Measurements from ENCODE around the gene CDH20. TPM values are rescaled to one million over a fixed set of nuclear protein-coding genes. Genes with fewer than 3 reads are reported as not detected.

CDH20 gene
- total RNA-seq, 1 experiment from 2014 or later = not detected

GRCh38 chr18:61334491-61334850, 1.2 kb downstream of the CDH20 start:
- H3K79me2 ChIP-seq (ENCODE audit: low read length) = no peaks in the 10 kb centered on the region
- DNase-seq (no peak), ATAC-seq (no peak)
- H3K27me3 ChIP-seq (ENCODE audit: low read length) = peaks cover 28% of the 10 kb centered on the region
- BruUV-seq (replicated peaks) = no TSS peak
- H2AFZ ChIP-seq (ENCODE audit: low read length) = no peak overlapping the region
- H3K4me3 ChIP-seq (ENCODE audit: low read length) = no peak overlapping the region
- H3K9me2 ChIP-seq (replicated peaks; ENCODE audit: low read length) = no peaks in the 10 kb centered on the region
- no peak overlapping the region for H3K9ac ChIP-seq (ENCODE audit: low read length)
- H3K27ac ChIP-seq (ENCODE audit: low read length) = no peak overlapping the region
- no peak overlapping the region for H3K4me2 ChIP-seq (ENCODE audit: low read length)
- H3F3A ChIP-seq (ENCODE audit: low read length, unreplicated experiment) = no peaks in the 10 kb centered on the region
- no peaks in the 10 kb centered on the region for H3K36me3 ChIP-seq (ENCODE audit: low read depth, low read length)
- no peaks in the 10 kb centered on the region for H4K20me1 ChIP-seq (ENCODE audit: low read length)
- intact Hi-C loops (cut with micrococcal nuclease) = no loop called here
- ChIA-PET POLR2A (ENCODE audit: unreplicated experiment) (no interaction called here), CTCF (no interaction called here)
- TF ChIP-seq EZH2 (IDR thresholded peaks at IDR 0.05; ENCODE audit: low read length, unreplicated experiment) (no peak), EZH2phosphoT487 (IDR thresholded peaks at IDR 0.05; ENCODE audit: borderline replicate concordance, low read length) (no peak)
- TF ChIP-seq, protein P1, sequence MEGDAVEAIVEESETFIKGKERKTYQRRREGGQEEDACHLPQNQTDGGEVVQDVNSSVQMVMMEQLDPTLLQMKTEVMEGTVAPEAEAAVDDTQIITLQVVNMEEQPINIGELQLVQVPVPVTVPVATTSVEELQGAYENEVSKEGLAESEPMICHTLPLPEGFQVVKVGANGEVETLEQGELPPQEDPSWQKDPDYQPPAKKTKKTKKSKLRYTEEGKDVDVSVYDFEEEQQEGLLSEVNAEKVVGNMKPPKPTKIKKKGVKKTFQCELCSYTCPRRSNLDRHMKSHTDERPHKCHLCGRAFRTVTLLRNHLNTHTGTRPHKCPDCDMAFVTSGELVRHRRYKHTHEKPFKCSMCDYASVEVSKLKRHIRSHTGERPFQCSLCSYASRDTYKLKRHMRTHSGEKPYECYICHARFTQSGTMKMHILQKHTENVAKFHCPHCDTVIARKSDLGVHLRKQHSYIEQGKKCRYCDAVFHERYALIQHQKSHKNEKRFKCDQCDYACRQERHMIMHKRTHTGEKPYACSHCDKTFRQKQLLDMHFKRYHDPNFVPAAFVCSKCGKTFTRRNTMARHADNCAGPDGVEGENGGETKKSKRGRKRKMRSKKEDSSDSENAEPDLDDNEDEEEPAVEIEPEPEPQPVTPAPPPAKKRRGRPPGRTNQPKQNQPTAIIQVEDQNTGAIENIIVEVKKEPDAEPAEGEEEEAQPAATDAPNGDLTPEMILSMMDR (conservative IDR thresholded peaks at IDR 0.05; ENCODE audit: low read depth, low read length) = no peak
- no peaks in the 10 kb centered on the region for H3K9me3 ChIP-seq (ENCODE audit: low read length)
- no peaks in the 10 kb centered on the region for H3K4me1 ChIP-seq (ENCODE audit: insufficient read depth, low read length)

DNA sequence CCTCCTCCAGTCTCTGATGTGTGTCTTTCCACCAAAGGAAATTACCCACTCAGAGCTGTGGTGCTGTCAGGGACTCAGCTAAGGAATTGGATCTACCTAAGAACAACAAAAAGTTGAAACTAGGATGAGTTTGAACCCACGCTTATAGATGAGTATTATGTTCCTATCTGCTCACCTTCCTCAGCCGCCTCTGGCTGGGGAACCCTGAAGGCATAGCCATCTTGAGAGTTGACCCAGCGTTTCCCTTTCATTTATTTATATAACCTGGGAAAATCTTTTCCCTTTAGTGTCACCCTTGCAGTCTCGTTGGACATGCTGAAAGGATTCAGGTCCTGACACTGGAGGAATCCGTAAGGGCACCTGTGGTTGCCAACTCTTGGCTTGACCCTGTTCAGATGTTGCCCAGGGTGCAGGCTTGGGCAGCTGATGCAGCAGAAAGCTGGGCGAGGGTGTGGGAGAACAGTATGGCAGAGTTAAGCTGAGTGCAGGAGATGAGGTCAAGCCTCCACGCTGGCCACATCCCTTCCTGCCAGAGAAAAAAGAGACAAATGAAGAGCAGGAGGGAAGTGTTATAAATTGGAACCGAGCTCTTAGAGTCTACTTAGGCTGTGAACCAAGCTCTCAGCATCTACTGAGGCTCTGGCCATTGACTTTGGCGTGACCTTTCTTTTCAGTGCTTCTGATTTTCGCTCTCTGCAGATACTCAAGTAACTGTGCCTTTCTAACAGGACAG, 1.9 kb downstream of the CDH20 start:
- Histone ChIP-seq H2AFZ (ENCODE audit: low read length) (no peak overlapping the region), H3K27me3 (ENCODE audit: low read length) (peaks cover 28% of the 10 kb centered on the region), H3K36me3 (ENCODE audit: low read depth, low read length) (no peaks in the 10 kb centered on the region), H4K20me1 (ENCODE audit: low read length) (no peaks in the 10 kb centered on the region), H3K9me3 (ENCODE audit: low read length) (no peaks in the 10 kb centered on the region), H3K4me2 (ENCODE audit: low read length) (no peak overlapping the region), H3K79me2 (ENCODE audit: low read length) (no peaks in the 10 kb centered on the region), H3K4me1 (ENCODE audit: insufficient read depth, low read length) (no peaks in the 10 kb centered on the region), H3K4me3 (ENCODE audit: low read length) (no peak overlapping the region), H3F3A (ENCODE audit: low read length, unreplicated experiment) (no peaks in the 10 kb centered on the region), H3K27ac (ENCODE audit: low read length) (no peak overlapping the region), H3K9me2 (replicated peaks; ENCODE audit: low read length) (no peaks in the 10 kb centered on the region), H3K9ac (ENCODE audit: low read length) (no peak overlapping the region)
- ATAC-seq (no peak), DNase-seq (no peak)
- POLR2A ChIA-PET (ENCODE audit: unreplicated experiment) = no interaction called here
- CTCF ChIA-PET = no interaction called here
- no TSS peak for BruUV-seq (replicated peaks)
- TF ChIP-seq, protein P1 (conservative IDR thresholded peaks at IDR 0.05; ENCODE audit: low read depth, low read length) = no peak
- TF ChIP-seq EZH2 (IDR thresholded peaks at IDR 0.05; ENCODE audit: low read length, unreplicated experiment) = no peak
- no peak for TF ChIP-seq EZH2phosphoT487 (IDR thresholded peaks at IDR 0.05; ENCODE audit: borderline replicate concordance, low read length)
- intact Hi-C loops (cut with micrococcal nuclease) = no loop called here

- no peak overlapping the region for H2AFZ ChIP-seq (ENCODE audit: low read length)
- no peak overlapping the region for H3K4me3 ChIP-seq (ENCODE audit: low read length)
- intact Hi-C loops (cut with micrococcal nuclease) = no loop called here
- POLR2A ChIA-PET (ENCODE audit: unreplicated experiment) = no interaction called here
- ATAC-seq = no peak
- no peaks in the 10 kb centered on the region for H3K9me3 ChIP-seq (ENCODE audit: low read length)
- no peaks in the 10 kb centered on the region for H3K79me2 ChIP-seq (ENCODE audit: low read length)
- CTCF ChIA-PET = no interaction called here
- H3K4me2 ChIP-seq (ENCODE audit: low read length) = no peak overlapping the region
- H3K4me1 ChIP-seq (ENCODE audit: insufficient read depth, low read length) = no peaks in the 10 kb centered on the region
- H4K20me1 ChIP-seq (ENCODE audit: low read length) = no peaks in the 10 kb centered on the region
- H3K27ac ChIP-seq (ENCODE audit: low read length) = no peak overlapping the region
- no peak overlapping the region for H3K9ac ChIP-seq (ENCODE audit: low read length)
- TF ChIP-seq EZH2 (IDR thresholded peaks at IDR 0.05; ENCODE audit: low read length, unreplicated experiment) (no peak), EZH2phosphoT487 (IDR thresholded peaks at IDR 0.05; ENCODE audit: borderline replicate concordance, low read length) (no peak)
- TF ChIP-seq, protein P1 (conservative IDR thresholded peaks at IDR 0.05; ENCODE audit: low read depth, low read length) = no peak
- H3K36me3 ChIP-seq (ENCODE audit: low read depth, low read length) = no peaks in the 10 kb centered on the region
- H3K9me2 ChIP-seq (replicated peaks; ENCODE audit: low read length) = no peaks in the 10 kb centered on the region
- BruUV-seq (replicated peaks) = no TSS peak
- DNase-seq = no peak
- H3F3A ChIP-seq (ENCODE audit: low read length, unreplicated experiment) = no peaks in the 10 kb centered on the region
- H3K27me3 ChIP-seq (ENCODE audit: low read length) = peaks cover 28% of the 10 kb centered on the region
Observed at GRCh38 chr18:61335684-61336555, 2.7 kb downstream of the CDH20 start.
